Mesangial cell (primary cell): Measurements from ENCODE around the gene KAT2A. TPM values are rescaled to one million over a fixed set of nuclear protein-coding genes. Genes with fewer than 3 reads are reported as not detected.

Source experiments
- total RNA-seq: library from RNA; depleted of rRNA; stranded (reverse); fragments of >200 nt; gene quantifications from 2 replicates; pipeline ENCODE4 v1.2.3, GENCODE V29; 2015

The KAT2A gene
- 21.3 TPM in 2 replicates for total RNA-seq

DNA sequence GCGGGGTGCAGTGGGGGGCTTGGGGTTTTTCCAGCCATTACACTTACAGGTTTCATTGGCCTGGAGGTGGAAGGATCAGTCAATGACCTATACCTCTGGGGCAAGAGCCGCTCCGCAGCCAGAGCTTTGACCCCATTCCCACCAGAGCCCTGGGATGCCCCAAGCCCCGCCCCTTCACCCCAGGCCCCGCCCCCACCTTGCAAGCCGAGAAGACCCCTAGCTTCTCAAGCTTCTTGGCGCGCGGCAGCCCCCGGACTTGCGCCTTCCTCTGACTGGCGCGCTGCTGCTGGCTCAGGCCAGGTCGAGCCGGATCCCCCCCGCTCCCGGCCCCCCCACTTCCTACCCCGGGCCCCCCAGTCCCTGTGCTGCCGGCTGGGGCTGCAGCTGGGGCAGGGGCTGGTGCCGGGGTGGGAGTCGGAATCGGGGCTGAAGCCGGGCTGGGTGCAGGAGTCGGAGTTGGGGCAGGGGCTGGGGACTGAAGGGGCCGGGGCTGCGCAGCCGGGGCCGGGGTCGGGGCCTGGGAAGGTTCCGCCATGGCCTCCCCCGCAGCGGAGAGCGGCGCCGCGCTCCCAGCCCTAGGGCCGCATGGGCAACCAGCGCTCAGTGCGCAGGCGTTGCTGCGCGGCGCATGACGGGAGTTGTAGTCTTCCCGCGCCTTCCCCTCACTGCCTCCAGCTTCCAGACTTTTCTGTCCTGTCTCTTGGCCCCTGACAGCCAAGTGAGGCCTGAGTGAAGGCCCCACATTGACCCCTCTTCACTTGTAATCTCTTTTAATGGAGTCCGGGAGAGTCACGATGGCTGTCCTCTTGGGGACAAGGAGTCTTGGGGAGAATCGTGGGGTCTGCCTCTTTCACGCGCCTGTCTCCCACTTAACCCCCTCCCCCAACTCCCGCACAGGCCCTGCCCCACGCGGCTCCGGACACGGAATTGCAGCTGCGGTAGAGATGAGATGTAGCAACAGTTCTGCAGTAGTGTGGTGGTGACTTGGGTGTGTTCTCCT, at the start of gene KAT2A:
Gene KAT2A, minus strand, starts transcription at position 598 of the 1,000 bp plus-strand sequence. Its CDS starts 63 bp downstream, at position 535.

GRCh38 chr17:42122371-42123303, 1.5 kb upstream of the KAT2A start, which contains the start of gene HSPB9:
TSS of gene HSPB9 (plus strand) at chr17:42122804. CDS start at chr17:42122851, 47 bp downstream.

GRCh38 chr17:42112552-42113176, 8.5 kb downstream of the KAT2A start, which contains the start of gene DHX58:
TSS of gene DHX58 (minus strand) at chr17:42112714. CDS start at chr17:42111892, 822 bp downstream.

DNA sequence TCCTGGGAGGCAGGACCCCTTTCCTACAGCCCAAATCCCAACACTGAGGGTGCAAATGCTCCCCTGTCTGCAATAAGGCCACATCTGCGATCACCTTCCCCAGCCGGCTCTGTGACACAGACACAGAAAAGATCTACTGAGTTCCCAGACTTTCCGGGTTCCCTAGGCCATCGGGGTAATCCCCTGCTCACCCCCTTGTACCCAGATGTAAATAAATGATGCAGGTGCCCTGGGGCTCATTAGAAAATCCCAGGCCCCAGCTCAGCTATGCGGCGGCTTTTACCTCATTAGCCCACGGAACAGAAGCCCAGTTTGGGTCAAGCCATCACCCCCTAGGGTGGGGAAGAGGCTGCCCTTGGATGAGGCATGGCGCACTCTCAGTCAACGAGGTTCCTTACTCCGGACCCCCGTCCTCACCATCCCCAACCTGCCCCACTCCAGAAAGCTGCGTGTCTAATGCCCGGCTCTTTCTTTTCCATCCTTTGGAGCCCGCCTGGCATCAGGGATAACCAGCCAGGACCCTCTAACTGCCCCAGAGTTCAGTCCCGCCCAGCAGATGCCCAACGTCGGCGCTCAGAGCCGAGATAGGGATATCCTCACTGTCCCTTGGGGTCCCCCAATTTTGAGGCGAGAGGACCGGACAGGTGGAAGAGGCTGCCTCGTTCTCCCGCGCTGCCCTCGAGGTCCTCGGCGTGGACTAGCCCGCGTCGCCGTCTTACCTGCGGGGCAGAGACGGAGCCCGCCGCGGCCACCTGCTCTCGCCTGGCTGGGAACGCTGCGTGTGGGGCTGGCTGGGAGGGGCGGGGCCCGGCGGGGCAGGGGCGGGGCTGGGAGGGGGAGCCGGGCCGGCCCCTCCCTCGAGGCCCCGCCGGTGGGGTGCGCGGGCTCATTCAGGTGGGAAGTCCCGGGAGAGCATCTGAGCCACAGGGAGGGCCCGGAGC, 23.2 kb downstream of the KAT2A start, which contains the start of gene ZNF385C:
Gene ZNF385C, minus strand, starts transcription at position 783 of the 941 bp plus-strand sequence. CDS start 35,417 bp downstream, outside the sequence.

Other genes starting within 250 kb of the KAT2A start
- gene ACLY, start 202.4 kb downstream of the KAT2A start, total RNA-seq, result 251 and 418 TPM in 2 replicates
- gene ODAD4, start 190.8 kb downstream of the KAT2A start, total RNA-seq, result 1.0 and 1.1 TPM in 2 replicates
- gene CNP, start 154.6 kb downstream of the KAT2A start, total RNA-seq, result 63.7 and 81.6 TPM in 2 replicates
- 41.1 and 45.5 TPM in 2 replicates for gene DNAJC7, start 103.9 kb downstream of the KAT2A start, total RNA-seq
- gene NKIRAS2, start 101.3 kb downstream of the KAT2A start, total RNA-seq, result 52.5 and 74.7 TPM in 2 replicates
- 0.16 and 0.76 TPM in 2 replicates for gene C17orf113, start 70.8 kb downstream of the KAT2A start, total RNA-seq
- under 0.01 TPM in 1 of 2 replicates, not detected in the other for gene ZNF385C, start 22.9 kb downstream of the KAT2A start, total RNA-seq
- 2.8 and 7.7 TPM in 2 replicates for gene DHX58, start 8.7 kb downstream of the KAT2A start, total RNA-seq
- gene HSPB9, start 1.4 kb upstream of the KAT2A start, total RNA-seq, result not detected in 2 replicates
- 172 and 174 TPM in 2 replicates for gene RAB5C, start 33.6 kb upstream of the KAT2A start, total RNA-seq
- gene KCNH4, start 59.8 kb upstream of the KAT2A start, total RNA-seq, result not detected in 2 replicates
- gene HCRT, start 64.1 kb upstream of the KAT2A start, total RNA-seq, result not detected in 2 replicates
- gene GHDC, start 73.1 kb upstream of the KAT2A start, total RNA-seq, result 18.1 and 43.4 TPM in 2 replicates
- gene STAT5B, start 155.0 kb upstream of the KAT2A start, total RNA-seq, result 20.9 and 22.3 TPM in 2 replicates
- 10.4 and 14.8 TPM in 2 replicates for gene STAT5A, start 167.1 kb upstream of the KAT2A start, total RNA-seq